CD14-positive monocyte (primary cell): ENCODE results near the gene SGMS1. TPM values are rescaled to one million over a fixed set of nuclear protein-coding genes. Genes with fewer than 3 reads are reported as not detected.

ENCODE experiments used
- DNase-seq, 3 donors: peaks; one replicate each; pipeline ENCODE4 v3.0.0-alpha.2; 2011 to 2022
- H2AFZ ChIP-seq: 2 replicates; pipeline ENCODE4 v1.6.0; 2012; ENCODE audit warnings: mild to moderate bottlenecking, low read depth, low read length, inconsistent platforms; ENCODE audit not compliant: insufficient read depth, poor library complexity, severe bottlenecking
- H3K27ac ChIP-seq, 2 donors: 1 replicate in 1 of 2; 2 replicates in 1 of 2; pipeline ENCODE4 v1.5.1; 2012 to 2013; ENCODE audit warnings: low read length in 2 of 2, control low read depth in 1 of 2, inconsistent platforms in 1 of 2, low read depth in 1 of 2, mild to moderate bottlenecking in 1 of 2
- H3K27me3 ChIP-seq, 2 donors: one replicate each; pipeline versions ENCODE4 v1.6.0 to v1.6.1; 2011 to 2013; ENCODE audit warnings: low read length in 2 of 2; ENCODE audit not compliant: control insufficient read depth in 2 of 2, insufficient read depth in 2 of 2
- H3K36me3 ChIP-seq, 2 donors: replicated peaks in 1 of 2; 1 replicate in 1 of 2; 2 replicates in 1 of 2; pipeline versions ENCODE4 v1.5.1 to v1.6.1; 2012 to 2013; ENCODE audit warnings: low read length in 2 of 2, control low read depth in 1 of 2, inconsistent platforms in 1 of 2, mild to moderate bottlenecking in 1 of 2; ENCODE audit not compliant: insufficient read depth in 2 of 2, control insufficient read depth in 1 of 2
- H3K4me1 ChIP-seq, 2 donors: 1 replicate in 1 of 2; 2 replicates in 1 of 2; pipeline versions ENCODE4 v1.5.1 to v1.6.1; 2012 to 2013; ENCODE audit warnings: low read length in 2 of 2, control low read depth in 1 of 2, inconsistent platforms in 1 of 2, mild to moderate bottlenecking in 1 of 2, moderate library complexity in 1 of 2; ENCODE audit not compliant: insufficient read depth in 2 of 2, control insufficient read depth in 1 of 2
- H3K4me2 ChIP-seq: replicated peaks from 2 replicates; pipeline ENCODE3; 2012; ENCODE audit warnings: low read length, moderate library complexity, mild to moderate bottlenecking; ENCODE audit not compliant: poor library complexity, severe bottlenecking; ENCODE audit errors: extremely low read depth
- H3K4me3 ChIP-seq, 3 experiments: fragments of 200-600 bp in 1 of 3; sonication (generic) in 1 of 3; replicated peaks in 1 of 3; 1 replicate in 2 of 3; 2 replicates in 1 of 3; pipeline ENCODE4 v1.5.1; 2011 to 2013; ENCODE audit warnings: low read length in 3 of 3, mild to moderate bottlenecking in 3 of 3, control low read depth in 2 of 3, low read depth in 2 of 3, inconsistent platforms in 1 of 3, moderate library complexity in 1 of 3
- H3K79me2 ChIP-seq: 2 replicates; pipeline ENCODE4 v1.6.0; 2012; ENCODE audit warnings: mild to moderate bottlenecking, control low read depth, inconsistent platforms, low read length, moderate library complexity; ENCODE audit not compliant: insufficient read depth
- H3K9ac ChIP-seq: 2 replicates; pipeline ENCODE4 v1.6.0; 2017; ENCODE audit warnings: low read length, mild to moderate bottlenecking; ENCODE audit not compliant: insufficient read depth, poor library complexity, severe bottlenecking
- H3K9me3 ChIP-seq, 2 donors: replicated peaks in 1 of 2; 1 replicate in 1 of 2; 2 replicates in 1 of 2; pipeline versions ENCODE4 v1.5.1 to v1.6.1; 2012 to 2013; ENCODE audit warnings: low read length in 2 of 2, control low read depth in 1 of 2; ENCODE audit not compliant: control insufficient read depth in 1 of 2, insufficient read depth in 1 of 2
- H4K20me1 ChIP-seq: 2 replicates; pipeline ENCODE4 v1.6.0; 2012; ENCODE audit warnings: mild to moderate bottlenecking, low read length, control low read depth, moderate library complexity; ENCODE audit not compliant: insufficient read depth
- H3K27ac Mint-ChIP-seq, 7 donors: one replicate each; pipeline ENCODE4 v1.8.0; 2020; ENCODE audit warnings: mild to moderate bottlenecking in 7 of 7, mixed read lengths in 7 of 7, moderate library complexity in 6 of 7, inconsistent platforms in 2 of 7
- H3K27me3 Mint-ChIP-seq, 3 donors: one replicate each; pipeline ENCODE4 v1.8.0; 2021 to 2022; ENCODE audit warnings: low read depth in 3 of 3, mild to moderate bottlenecking in 3 of 3, mixed read lengths in 3 of 3, moderate library complexity in 3 of 3, inconsistent platforms in 1 of 3
- H3K36me3 Mint-ChIP-seq, 2 donors: one replicate each; pipeline ENCODE4 v1.8.0; 2020; ENCODE audit warnings: mixed read lengths in 2 of 2, inconsistent platforms in 1 of 2, mild to moderate bottlenecking in 1 of 2
- H3K4me1 Mint-ChIP-seq: one replicate; pipeline ENCODE4 v1.8.0; 2020; ENCODE audit warnings: mild to moderate bottlenecking, mixed read lengths
- H3K4me3 Mint-ChIP-seq, 2 donors: one replicate each; pipeline ENCODE4 v1.8.0; 2020; ENCODE audit warnings: mild to moderate bottlenecking in 2 of 2, mixed read lengths in 2 of 2, moderate library complexity in 1 of 2
- H3K9me3 Mint-ChIP-seq, 7 donors: one replicate each; pipeline ENCODE4 v1.8.0; 2020 to 2022; ENCODE audit warnings: mixed read lengths in 7 of 7, mild to moderate bottlenecking in 6 of 7, moderate library complexity in 6 of 7, inconsistent platforms in 2 of 7
- CTCF ChIP-seq: fragments of 200-600 bp; IDR thresholded peaks from one replicate; pipeline ENCODE4 v1.8.0; 2022; ENCODE audit warnings: antibody characterized with exemption, mild to moderate bottlenecking
- WGBS: methylation state at CpG from one replicate; pipeline ENCODE4 v1.1.5; 2013; ENCODE audit warnings: missing lambda C conversion rate; ENCODE audit not compliant: insufficient coverage; 5-methylcytosine and 5-hydroxymethylcytosine counted together
- intact Hi-C, 2 donors: fragments of 100-400 bp; cut with micrococcal nuclease; formaldehyde crosslinking; loops; one replicate each; pipeline versions ENCODE4 v1.15.0 to v1.15.1; 2023
- polyA plus RNA-seq, 3 donors: library from polyadenylated mRNA; depleted of rRNA in 1 of 3; unstranded in 2 of 3; stranded (reverse) in 1 of 3; fragments of 300-500 nt in 2 of 3; fragments of >200 nt in 1 of 3; fragmentation: Illumina TruSeq in 2 of 3; gene quantifications; 1 replicate in 2 of 3; 2 replicates in 1 of 3; pipeline ENCODE4 v1.2.3, GENCODE V29; 2012 to 2021

The SGMS1 gene
- polyA plus RNA-seq, 3 donors = 19.5 to 20.6 (median 20.4) TPM

DNA sequence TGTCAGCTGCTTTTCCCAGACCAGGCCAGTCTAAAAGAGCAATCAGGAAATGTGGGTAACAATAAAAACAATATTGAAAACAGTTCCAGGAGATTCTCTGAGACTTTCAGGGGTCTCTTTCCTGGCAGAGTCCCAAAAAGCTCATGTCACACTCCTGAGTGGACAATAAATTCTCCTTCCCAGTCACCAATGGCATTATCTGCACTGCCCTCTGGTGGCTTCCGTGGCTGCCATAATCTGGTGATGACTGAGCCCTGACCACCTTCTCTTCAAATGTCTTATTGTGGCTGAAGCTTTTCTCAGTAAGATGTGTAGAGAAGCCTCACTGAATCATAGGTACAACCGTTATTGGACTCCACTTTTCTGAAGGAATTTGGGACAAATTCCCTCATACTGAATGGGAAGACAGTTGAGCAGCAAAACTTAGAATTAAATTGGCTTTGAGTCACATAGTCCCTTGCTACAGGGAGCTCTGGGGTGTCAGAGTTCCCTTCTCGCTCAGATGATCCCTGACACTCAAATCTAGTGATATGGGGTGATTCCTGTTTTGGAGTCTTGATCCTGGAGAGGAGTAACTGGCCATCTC, 348.0 kb downstream of the SGMS1 start:
- H3K36me3 Mint-ChIP-seq = no peaks in the 10 kb centered on the region
- Histone ChIP-seq H3K4me2 (no peak overlapping the region), H3K27me3 (peaks cover 3 to 5% of the 10 kb centered on the region in 2 donors), H3K4me1 (no peaks in the 10 kb centered on the region), H3K9me3 (no peaks in the 10 kb centered on the region), H3K9ac (no peak overlapping the region), H3K27ac (no peak overlapping the region), H4K20me1 (no peaks in the 10 kb centered on the region), H2AFZ (no peak overlapping the region), H3K79me2 (no peaks in the 10 kb centered on the region), H3K36me3 (no peaks in the 10 kb centered on the region), H3K4me3 (no peak overlapping the region)
- H3K4me1 Mint-ChIP-seq = no peaks in the 10 kb centered on the region
- DNase-seq = peak in 2 of 3 donors; percentile 20 to 23
- intact Hi-C loops = no loop called here
- H3K4me3 Mint-ChIP-seq = no peak overlapping the region
- peak; percentile 62 for TF ChIP-seq CTCF
- H3K9me3 Mint-ChIP-seq = peaks cover 0 to under 1% (median 0%) of the 10 kb centered on the region in 7 donors
- H3K27ac Mint-ChIP-seq = no peak overlapping the region
- WGBS = no CpG with 5 or more reads among the region's 3 CpGs
- peaks cover 0 to 16% (median 7%) of the 10 kb centered on the region in 3 donors for H3K27me3 Mint-ChIP-seq

DNA sequence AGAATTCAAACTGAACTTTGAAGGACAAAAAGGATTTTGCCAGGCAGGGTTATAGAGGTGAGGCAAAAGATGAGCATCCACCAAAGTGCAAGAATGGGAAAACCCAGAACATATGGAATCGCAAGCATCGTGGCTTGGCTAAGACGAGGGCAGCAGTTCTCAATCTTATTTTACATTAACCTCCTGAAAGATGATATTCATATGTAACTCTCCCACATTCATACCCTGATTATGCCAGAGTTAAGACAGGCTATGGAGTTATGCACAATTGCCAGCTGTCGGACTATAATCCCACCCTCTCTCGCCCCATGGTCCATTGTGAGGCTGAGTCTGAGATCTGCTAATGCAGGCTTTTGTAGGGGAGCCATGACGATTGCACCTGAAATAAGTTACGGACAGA, 351.2 kb downstream of the SGMS1 start:
- no peak for TF ChIP-seq CTCF

More for the DNA sequence above, 351.2 kb downstream of the SGMS1 start:
- no peak overlapping the region for H3K27ac Mint-ChIP-seq
- Histone ChIP-seq H3K27me3 (peaks cover 0 to 3% of the 10 kb centered on the region in 2 donors), H3K27ac (no peak overlapping the region), H4K20me1 (no peaks in the 10 kb centered on the region), H3K9me3 (no peaks in the 10 kb centered on the region), H3K4me1 (no peaks in the 10 kb centered on the region), H2AFZ (no peak overlapping the region), H3K9ac (no peak overlapping the region), H3K4me2 (no peak overlapping the region), H3K79me2 (no peaks in the 10 kb centered on the region), H3K4me3 (no peak overlapping the region), H3K36me3 (no peaks in the 10 kb centered on the region)
- H3K36me3 Mint-ChIP-seq = no peaks in the 10 kb centered on the region
- no peaks in the 10 kb centered on the region for H3K4me1 Mint-ChIP-seq
- peaks cover 0 to 16% (median 4%) of the 10 kb centered on the region in 3 donors for H3K27me3 Mint-ChIP-seq
- H3K4me3 Mint-ChIP-seq = no peak overlapping the region
- WGBS = 100% methylated on average over 5 of the region's 7 CpGs
- peaks cover 0 to 5% (median 0%) of the 10 kb centered on the region in 7 donors for H3K9me3 Mint-ChIP-seq
- no peak for DNase-seq
- intact Hi-C loops = no loop called here
